ENCODE data around the gene CHRD.
A peak's percentile ranks its signal among the peaks of the same experiment; 100 is the strongest.

Gene CHRD

GRCh38 chr3:184360929-184361531 lies 18.8 kb upstream of the CHRD start:
- no peak for DNase-seq (ENCODE audit: low read depth)

GRCh38 chr3:184361532-184361931 lies 18.3 kb upstream of the CHRD start, which contains the start of the genes CLCN2 and POLR2H:
CLCN2 (minus strand) TSS chr3:184361605; CDS start chr3:184361479, 126 bp downstream.
POLR2H (plus strand) TSS chr3:184361710; CDS start chr3:184363493, 1,783 bp downstream.
- DNase-seq (ENCODE audit: low read depth), result no peak

GRCh38 chr3:184361932-184362667 lies 17.8 kb upstream of the CHRD start:
- no peak for DNase-seq (ENCODE audit: low read depth)

DNA sequence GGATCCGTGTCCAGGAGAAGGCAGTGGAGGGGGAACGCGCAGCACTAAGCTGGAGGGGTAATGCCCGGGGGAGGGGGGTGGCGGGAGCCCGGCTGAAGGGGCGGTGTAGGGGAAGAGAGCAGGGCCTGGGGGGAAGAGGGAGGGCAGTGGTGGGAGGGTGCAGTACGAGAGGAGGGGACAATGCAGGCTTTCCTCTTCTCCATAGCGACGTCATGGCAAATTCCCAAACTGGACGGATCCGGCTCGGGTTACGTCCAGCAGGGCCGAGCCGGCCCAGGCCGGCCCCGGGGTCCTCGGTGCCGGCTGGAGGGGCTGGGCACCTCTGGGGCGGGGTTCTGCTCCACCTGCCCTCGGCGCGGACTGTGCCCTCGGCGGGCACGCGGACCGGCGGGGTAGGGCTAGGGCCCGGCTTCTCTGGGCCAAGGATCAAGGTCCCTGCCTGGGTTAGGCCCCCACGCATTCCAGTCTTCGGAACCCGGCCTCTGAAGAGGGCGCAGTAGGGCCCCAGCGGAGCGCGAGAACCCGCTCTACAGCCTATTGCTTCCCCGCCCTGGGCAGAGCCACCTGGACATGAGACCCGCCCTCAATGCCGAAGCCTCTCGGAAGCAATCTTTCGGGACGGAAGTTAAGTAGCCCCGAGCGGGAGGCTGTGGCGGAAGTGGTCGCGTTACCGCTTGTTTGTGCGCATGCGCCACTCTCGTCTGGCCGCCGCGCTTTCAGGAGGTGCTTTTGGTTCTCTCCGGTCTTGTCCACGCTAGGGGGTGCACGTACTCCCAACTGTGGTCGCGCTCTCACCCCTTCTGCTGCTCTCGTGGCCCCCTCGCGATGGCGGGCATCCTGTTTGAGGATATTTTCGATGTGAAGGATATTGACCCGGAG lies 16.9 kb upstream of the CHRD start:
- peak; percentile 88 for DNase-seq (ENCODE audit: low read depth)

- no peak for DNase-seq (ENCODE audit: low read depth)
These were observed 13.1 kb upstream of the CHRD start for GRCh38 chr3:184366619-184367289.

DNA sequence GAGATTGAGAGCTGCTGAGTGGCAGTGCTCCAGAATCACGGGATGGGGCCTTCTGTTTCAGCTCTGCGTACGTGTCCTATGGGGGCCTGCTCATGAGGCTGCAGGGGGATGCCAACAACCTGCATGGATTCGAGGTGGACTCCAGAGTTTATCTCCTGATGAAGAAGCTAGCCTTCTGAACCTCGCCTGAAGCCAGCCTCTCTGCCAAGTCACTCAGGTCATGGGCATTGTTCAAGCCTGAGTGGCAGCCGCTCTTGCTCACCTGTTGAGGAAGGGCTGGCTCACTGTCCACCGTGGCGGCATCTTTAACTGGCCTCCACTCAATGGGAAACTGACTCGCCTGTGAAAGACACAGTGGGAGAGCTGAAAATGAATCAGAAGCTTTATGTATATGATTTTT lies 11.7 kb upstream of the CHRD start:
- DNase-seq (ENCODE audit: low read depth), result no peak

DNA sequence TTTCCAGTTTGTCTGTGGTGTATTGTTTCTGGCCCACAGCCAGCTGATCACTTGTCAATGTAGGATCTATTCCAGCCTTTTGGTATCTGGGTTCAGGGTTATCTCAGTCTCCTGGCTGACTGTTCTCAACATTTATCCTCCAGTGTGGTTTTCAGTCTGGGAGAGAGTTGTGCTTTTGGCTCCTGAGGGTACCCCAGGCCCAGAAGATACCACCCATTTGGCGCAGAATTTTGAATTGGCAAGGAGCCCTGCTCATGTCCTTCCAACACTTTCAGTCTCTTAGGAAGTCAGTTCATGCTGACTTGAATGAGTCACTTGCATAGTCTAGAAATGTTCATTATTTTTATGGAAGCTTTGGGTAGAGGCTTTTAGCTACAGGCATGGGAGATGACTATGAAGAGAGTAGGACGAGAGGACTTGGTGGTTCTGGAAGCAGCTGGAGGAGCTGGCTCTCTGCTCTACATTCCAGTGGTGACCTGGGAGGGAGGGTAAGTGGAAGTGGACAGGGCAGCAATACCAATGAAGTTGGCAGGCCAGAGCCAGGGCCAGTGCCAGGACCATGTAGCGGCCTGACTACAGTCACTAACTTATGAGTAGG lies 11.2 kb upstream of the CHRD start:
- DNase-seq (ENCODE audit: low read depth), result no peak

DNA sequence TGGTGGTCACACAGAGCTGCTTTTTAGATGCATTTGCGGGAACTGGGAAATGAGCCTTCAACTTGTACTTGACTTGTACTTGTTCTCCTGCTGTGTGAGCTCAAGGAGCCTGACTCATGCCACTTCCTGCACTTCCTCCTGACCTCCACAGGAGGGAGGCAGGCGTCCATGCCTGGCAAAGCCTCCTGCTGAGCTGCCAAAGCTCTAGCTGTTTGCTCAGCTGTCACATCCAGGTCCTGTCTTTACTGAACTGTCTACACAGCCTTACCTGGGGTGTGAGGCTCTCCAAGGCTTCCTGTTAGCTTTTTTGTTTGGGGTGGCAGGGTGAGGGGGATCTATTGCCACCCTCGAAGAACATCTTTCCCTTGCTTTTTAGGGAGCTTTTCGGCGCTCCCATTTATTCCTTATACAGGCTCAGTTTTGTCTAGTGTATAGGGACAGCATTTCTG lies 8.3 kb upstream of the CHRD start:
- DNase-seq (ENCODE audit: low read depth), result peak; percentile 63

GRCh38 chr3:184372296-184372821 lies 7.5 kb upstream of the CHRD start:
- DNase-seq (ENCODE audit: low read depth), result no peak

DNA sequence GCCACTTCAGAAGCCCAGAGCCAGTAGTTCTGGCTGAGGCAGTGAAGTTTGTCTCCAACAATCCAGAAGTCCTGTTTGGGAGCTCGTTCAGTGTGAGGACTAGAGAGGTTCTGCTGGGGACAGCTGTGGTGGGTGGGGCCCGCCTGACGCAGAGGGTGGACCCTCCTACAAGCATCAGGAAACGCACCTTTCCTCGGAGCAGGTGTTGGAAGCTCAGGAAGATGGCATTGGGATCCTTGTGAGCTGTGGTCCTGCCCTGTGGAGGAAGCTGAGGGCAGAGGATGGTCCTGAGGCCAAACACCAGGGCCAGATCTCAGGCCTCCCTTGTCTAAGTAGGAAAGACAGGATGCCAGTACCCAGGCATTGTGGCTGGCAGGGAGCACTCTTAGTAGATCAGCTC lies 6.9 kb upstream of the CHRD start:
- DNase-seq (ENCODE audit: low read depth), result no peak

DNA sequence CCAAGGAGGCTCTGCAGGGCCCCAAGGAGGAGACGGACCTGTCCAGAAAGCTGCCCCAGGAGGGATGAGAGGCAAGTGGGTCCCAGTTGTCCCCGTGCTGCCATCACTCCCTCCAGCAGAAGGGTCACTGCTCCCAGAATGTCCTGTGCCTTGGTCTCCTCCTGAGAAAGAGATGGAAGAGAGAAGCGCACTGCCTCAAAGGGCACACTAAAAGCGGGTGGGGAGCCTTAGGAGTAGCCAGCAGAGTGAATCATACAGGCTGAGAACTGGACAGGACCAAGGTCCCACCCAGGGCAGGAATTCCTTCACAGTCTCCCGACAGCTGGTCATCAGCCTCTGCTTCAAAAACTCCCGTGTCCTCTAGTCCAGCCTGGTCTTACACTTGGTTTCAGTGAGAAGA lies 6.4 kb upstream of the CHRD start:
- DNase-seq (ENCODE audit: low read depth), result no peak

- DNase-seq (ENCODE audit: low read depth), result no peak
These were observed 4.0 kb upstream of the CHRD start for GRCh38 chr3:184375747-184376461.

- DNase-seq (ENCODE audit: low read depth), result no peak
These were observed 2.5 kb upstream of the CHRD start for GRCh38 chr3:184377374-184377773.

DNA sequence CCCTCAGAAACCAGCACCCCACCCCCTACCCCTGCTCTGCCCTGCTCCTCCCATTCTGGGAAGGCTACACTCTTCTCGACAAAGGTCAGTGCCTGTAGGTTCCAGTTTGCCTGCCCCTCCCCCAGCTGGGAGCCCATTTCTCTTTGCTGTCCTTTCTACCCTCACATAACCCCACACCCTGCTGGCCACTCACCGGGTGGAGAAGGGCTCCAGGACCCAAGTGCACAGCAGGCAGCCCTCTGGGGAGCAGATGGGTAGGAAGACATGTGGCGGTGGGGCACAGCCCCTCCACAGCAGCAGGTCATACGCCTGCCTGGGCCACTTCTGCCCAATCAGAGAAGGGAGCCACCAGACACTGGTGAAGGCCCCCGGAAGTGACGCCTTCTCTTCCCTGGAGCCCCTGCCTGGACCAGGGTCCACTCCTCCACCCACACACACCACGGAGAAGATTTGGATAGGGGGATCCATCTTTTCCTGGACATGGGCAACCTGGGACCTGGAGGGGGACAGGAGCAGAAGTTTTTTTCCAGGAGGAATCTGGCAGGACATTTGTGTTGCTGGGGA lies 1.9 kb upstream of the CHRD start, which contains the start of gene THPO:
TSS of gene THPO (minus strand) at position 326 of the 564 bp plus-strand sequence. CDS start 1,948 bp downstream, outside the sequence.
- no peak for DNase-seq (ENCODE audit: low read depth)

DNA sequence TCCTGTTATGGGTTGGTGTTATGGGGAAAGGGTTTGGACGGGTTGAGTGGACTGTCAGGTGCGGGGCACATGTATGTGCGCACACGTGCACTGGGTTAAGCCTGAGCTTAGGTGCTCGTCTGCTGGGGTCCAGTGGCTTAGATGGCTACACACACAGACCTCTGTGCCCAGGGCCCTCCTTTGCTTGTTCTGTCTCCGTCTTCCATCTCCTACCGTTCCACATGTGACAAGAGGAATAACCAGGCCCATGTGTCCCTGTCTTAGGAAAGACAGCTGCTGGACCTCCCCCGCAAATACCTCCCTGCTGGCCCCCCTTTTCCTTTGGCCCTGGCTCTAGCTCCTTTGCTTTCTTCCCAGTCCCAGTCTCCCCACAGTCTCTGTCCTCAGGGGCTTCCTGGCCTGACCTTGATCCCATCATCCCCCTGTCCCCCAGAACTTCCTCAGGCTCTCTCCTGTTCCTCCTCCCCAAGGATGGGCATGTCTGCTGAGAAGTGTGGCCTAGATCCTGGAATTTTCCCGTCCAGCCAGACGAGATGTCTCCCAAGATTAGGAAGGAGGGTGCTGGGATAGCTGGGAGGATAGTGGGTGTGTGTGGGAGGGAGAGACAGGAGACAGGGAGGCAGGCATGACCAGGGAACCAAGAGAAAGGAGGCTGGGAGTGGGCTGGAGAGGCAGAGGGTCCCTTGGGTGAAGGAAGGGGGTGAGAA lies 1.1 kb upstream of the CHRD start:
- no peak for DNase-seq (ENCODE audit: low read depth)

GRCh38 chr3:184380185-184380626 lies 352 bp downstream of the CHRD start:
- no peak for DNase-seq (ENCODE audit: low read depth)

GRCh38 chr3:184380627-184381260 lies 890 bp downstream of the CHRD start:
- DNase-seq (ENCODE audit: low read depth), result no peak

GRCh38 chr3:184381261-184382224 lies 1.7 kb downstream of the CHRD start:
- DNase-seq (ENCODE audit: low read depth), result no peak

All from stimulated activated CD4-positive, alpha-beta T cell treated with anti-CD3 and anti-CD28 coated beads, Interleukin-2, amount 100 ng/mL, for 4 hours (primary cell).